Measurements from ENCODE around the gene TRIM33. TPM values are rescaled to one million over a fixed set of nuclear protein-coding genes. Genes with fewer than 3 reads are reported as not detected.
"Not testable (repeated sequence)": the region's sequence is repeated elsewhere in the genome, so short reads cannot be mapped to it uniquely, and the experiment has no call there.

TRIM33 gene
- total RNA-seq, 4 donors from 2014 or later, result 26.7 to 49.0 (median 34.5) TPM

DNA sequence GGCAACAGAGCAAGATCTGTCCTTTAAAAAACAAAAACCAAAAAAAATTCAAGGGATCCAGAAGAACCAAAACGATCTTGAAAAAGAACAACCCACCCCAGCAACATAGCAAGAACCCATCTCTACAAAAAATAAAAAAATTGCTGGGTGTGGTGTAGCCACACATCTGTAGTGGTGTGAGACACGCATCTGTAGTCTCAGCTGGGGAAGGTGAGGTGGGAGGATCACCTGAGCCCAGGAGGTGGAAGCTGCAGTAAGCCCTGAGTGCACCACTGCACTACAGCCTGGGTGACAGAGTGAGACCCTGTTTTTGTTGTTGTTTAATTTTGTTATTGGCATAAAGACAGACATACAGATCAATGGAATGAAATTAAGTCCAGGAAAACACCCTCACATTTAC, 22.3 kb downstream of the TRIM33 start:
- ATAC-seq, result no peak
- Histone ChIP-seq H3K4me3 (no peak overlapping the region), H3K36me3 (no peaks in the 10 kb centered on the region), H3K9me3 (no peaks in the 10 kb centered on the region), H3K27me3 (no peaks in the 10 kb centered on the region), H3K4me1 (no peaks in the 10 kb centered on the region), H3K27ac (no peak overlapping the region)
- TF ChIP-seq POLR2AphosphoS5 (IDR thresholded peaks at IDR 0.05), result no peak
- 79 to 88% methylated on average over 2 of the region's 2 CpGs for WGBS, 2 donors (ENCODE audit: low coverage in 1 of 2)

DNA sequence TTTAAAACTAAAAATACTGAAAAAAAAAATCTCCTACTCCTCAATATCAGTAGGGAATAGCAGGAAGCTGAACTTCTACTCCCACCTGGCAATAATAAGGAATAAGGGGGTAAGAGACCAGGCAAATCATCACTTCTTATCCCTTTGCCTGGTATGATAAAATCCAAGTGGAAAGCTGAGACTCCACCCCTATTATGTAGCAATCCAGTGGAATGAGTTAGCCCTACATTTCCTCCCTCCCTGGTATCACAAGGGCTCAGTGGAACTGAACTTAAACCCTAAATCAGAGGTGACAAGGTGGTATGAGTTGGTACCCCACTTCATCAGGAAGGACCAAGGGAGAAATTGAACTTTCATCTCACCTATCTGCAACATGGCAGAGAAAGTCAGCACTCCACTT, 25.7 kb downstream of the TRIM33 start:
- H3K36me3 ChIP-seq, result no peaks in the 10 kb centered on the region
- ATAC-seq, result no peak
- H3K4me1 ChIP-seq, result no peaks in the 10 kb centered on the region
- H3K4me3 ChIP-seq, result no peak overlapping the region
- TF ChIP-seq, protein P1, sequence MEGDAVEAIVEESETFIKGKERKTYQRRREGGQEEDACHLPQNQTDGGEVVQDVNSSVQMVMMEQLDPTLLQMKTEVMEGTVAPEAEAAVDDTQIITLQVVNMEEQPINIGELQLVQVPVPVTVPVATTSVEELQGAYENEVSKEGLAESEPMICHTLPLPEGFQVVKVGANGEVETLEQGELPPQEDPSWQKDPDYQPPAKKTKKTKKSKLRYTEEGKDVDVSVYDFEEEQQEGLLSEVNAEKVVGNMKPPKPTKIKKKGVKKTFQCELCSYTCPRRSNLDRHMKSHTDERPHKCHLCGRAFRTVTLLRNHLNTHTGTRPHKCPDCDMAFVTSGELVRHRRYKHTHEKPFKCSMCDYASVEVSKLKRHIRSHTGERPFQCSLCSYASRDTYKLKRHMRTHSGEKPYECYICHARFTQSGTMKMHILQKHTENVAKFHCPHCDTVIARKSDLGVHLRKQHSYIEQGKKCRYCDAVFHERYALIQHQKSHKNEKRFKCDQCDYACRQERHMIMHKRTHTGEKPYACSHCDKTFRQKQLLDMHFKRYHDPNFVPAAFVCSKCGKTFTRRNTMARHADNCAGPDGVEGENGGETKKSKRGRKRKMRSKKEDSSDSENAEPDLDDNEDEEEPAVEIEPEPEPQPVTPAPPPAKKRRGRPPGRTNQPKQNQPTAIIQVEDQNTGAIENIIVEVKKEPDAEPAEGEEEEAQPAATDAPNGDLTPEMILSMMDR (IDR thresholded peaks at IDR 0.05), result no peak
- H3K9me3 ChIP-seq, result no peaks in the 10 kb centered on the region
- no peaks in the 10 kb centered on the region for H3K27me3 ChIP-seq
- no peak overlapping the region for H3K27ac ChIP-seq

DNA sequence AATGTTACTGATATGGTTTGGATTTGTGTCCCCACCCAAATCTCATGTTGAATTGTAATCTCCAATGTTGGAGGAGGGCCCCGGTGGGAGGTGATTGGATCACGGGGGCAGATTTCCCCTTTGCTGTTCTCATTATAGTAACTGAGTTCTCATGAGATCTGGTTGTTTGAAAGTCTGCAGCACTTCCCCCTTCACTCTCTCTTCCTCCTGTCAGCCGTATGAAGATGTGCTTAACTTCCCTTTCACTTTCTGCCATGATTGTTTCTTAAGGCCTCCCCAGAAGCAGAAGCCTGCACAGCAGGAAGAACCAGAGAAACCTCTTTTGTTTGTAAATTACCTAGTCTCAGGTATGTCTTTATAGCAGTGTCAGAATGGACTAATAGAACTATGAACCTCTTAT, 28.4 kb downstream of the TRIM33 start:
- no peak overlapping the region for H3K4me3 ChIP-seq
- TF ChIP-seq, protein P1 (IDR thresholded peaks at IDR 0.05), result no peak
- TF ChIP-seq EP300 (IDR thresholded peaks at IDR 0.05) (no peak), POLR2AphosphoS5 (IDR thresholded peaks at IDR 0.05) (no peak), POLR2A (IDR thresholded peaks at IDR 0.05) (no peak)
- 49 to 73% methylated on average over 3 of the region's 3 CpGs for WGBS, 2 donors (ENCODE audit: low coverage in 1 of 2)
- no peak for ATAC-seq
- H3K4me1 ChIP-seq, result no peaks in the 10 kb centered on the region
- no peaks in the 10 kb centered on the region for H3K27me3 ChIP-seq
- no peak overlapping the region for H3K27ac ChIP-seq
- no peaks in the 10 kb centered on the region for H3K9me3 ChIP-seq
- H3K36me3 ChIP-seq, result no peaks in the 10 kb centered on the region

DNA sequence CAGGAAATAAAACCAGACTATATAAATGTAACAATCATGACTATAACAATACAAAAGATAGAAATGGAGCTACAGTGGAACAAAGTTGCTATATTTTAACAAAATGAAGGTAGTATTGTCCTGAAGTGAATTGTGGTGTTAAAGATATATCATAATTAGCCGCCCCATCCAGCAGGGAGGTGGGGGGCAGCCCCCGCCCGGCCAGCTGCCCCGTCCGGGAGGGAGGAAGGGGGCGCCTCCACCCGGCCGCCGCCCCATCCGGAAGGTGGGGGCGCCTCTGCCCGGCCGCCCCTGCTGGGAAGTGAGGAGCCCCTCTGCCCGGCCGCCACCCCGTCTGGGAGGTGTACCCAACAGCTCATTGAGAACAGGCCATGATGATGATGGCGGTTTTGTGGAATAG, 31.4 kb downstream of the TRIM33 start:
- not testable (repeated sequence) for H3K27ac ChIP-seq, H3K27me3 ChIP-seq, H3K36me3 ChIP-seq, H3K9me3 ChIP-seq, ATAC-seq, H3K4me1 ChIP-seq, H3K4me3 ChIP-seq
- WGBS, 2 donors (ENCODE audit: low coverage in 1 of 2), result 90% methylated on average over 2 of the region's 17 CpGs; no CpG with 5 or more reads in 1 of the 2 donors

GRCh38 chr1:114479134-114479533, 31.9 kb downstream of the TRIM33 start:
- Histone ChIP-seq H3K4me1 (no peaks in the 10 kb centered on the region), H3K9me3 (no peaks in the 10 kb centered on the region), H3K27me3 (no peaks in the 10 kb centered on the region), H3K36me3 (no peaks in the 10 kb centered on the region), H3K4me3 (no peak overlapping the region), H3K27ac (no peak overlapping the region)
- ATAC-seq, result no peak
- 95 to 100% methylated on average over 2 of the region's 2 CpGs for WGBS, 2 donors (ENCODE audit: low coverage in 1 of 2)
- no peak for TF ChIP-seq POLR2AphosphoS5 (IDR thresholded peaks at IDR 0.05)
- TF ChIP-seq, protein P1 (IDR thresholded peaks at IDR 0.05), result no peak
- no peak for TF ChIP-seq POLR2A (IDR thresholded peaks at IDR 0.05)
- no peak for TF ChIP-seq EP300 (IDR thresholded peaks at IDR 0.05)

- TF ChIP-seq POLR2AphosphoS5 (IDR thresholded peaks at IDR 0.05) (no peak), POLR2A (IDR thresholded peaks at IDR 0.05) (no peak), EP300 (IDR thresholded peaks at IDR 0.05) (no peak)
- TF ChIP-seq, protein P1 (IDR thresholded peaks at IDR 0.05), result no peak
- ATAC-seq, result no peak
Measured at GRCh38 chr1:114473796-114474195, 37.2 kb downstream of the TRIM33 start.

More at GRCh38 chr1:114473796-114474195, 37.2 kb downstream of the TRIM33 start:
- no peak overlapping the region for H3K27ac ChIP-seq
- H3K27me3 ChIP-seq, result no peaks in the 10 kb centered on the region
- H3K4me1 ChIP-seq, result peaks cover 0 to 6% (median 0%) of the 10 kb centered on the region in 3 donors
- no peak overlapping the region for H3K4me3 ChIP-seq
- no peaks in the 10 kb centered on the region for H3K9me3 ChIP-seq
- no peaks in the 10 kb centered on the region for H3K36me3 ChIP-seq
- 93 to 94% methylated on average over 5 to 6 of the region's 6 CpGs for WGBS, 2 donors (ENCODE audit: low coverage in 1 of 2)

Data from gastroesophageal sphincter (tissue), 4 donors.